ENCODE results near the gene COG5. TPM values are rescaled to one million over a fixed set of nuclear protein-coding genes. Genes with fewer than 3 reads are reported as not detected.

The COG5 gene
- total and polyA plus RNA-seq, 2 of the 8 experiments (the other 6 are each of a cell fraction or from before 2014, with no cell fraction given), result 10.5 to 28.1 TPM

DNA sequence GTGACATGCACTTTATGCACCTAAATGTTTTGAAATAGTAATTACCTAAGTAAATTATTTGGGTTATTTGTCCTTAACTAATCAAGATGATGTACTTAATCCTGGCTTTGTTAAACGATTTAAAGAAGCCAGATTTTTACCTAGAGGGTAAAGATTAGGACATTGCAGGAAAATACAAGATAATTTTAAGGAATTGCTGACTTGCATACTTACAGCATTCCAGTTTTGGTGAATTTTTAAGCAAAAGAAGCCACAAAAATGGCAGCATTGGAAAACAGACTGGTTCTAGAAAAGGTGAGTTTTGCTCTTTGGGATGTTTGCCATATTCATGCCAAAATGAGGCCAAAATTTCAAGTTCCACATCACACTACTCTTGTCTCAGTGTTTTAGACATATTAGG lies 49.7 kb upstream of the COG5 start:
- DNase-seq (ENCODE audit: low read depth in 1 of 2, low spot score in 2 of 2) (no peak), FAIRE-seq (no peak)
- Histone ChIP-seq H3K27ac (ENCODE audit: low read depth, low read length) (no peak overlapping the region), H3K14ac (ENCODE audit: insufficient read length) (no peak overlapping the region), H2AFZ (ENCODE audit: low read length) (no peak overlapping the region), H3K4ac (replicated peaks; ENCODE audit: insufficient read length, low read depth, low read length) (no peak overlapping the region), H3K4me2 (ENCODE audit: insufficient read depth in 1 of 2, low read depth in 2 of 2, low read length in 2 of 2) (no peak overlapping the region), H3K36me3 (ENCODE audit: control insufficient read depth in 2 of 4, insufficient read depth in 4 of 4, low read length in 3 of 4) (no peaks in the 10 kb centered on the region; a peak in 1 of 8 replicates), H3K9me3 (ENCODE audit: insufficient read depth in 2 of 2, low read depth in 1 of 2, low read length in 1 of 2) (no peaks in the 10 kb centered on the region), H3K4me3 (ENCODE audit: extremely low read depth in 1 of 4, insufficient read depth in 2 of 4, low read depth in 3 of 4, low read length in 4 of 4) (no peak overlapping the region), H2BK5ac (ENCODE audit: low read depth, low read length) (no peak overlapping the region), H4K91ac (replicated peaks; ENCODE audit: insufficient read length, low read length) (no peak overlapping the region), H3K9ac (replicated peaks in 1 of 4; ENCODE audit: extremely low read depth in 1 of 4, low read depth in 3 of 4, low read length in 3 of 4) (no peak overlapping the region), H3K79me2 (ENCODE audit: control insufficient read depth in 1 of 2, insufficient read depth in 2 of 2, low read length in 2 of 2) (no peaks in the 10 kb centered on the region), H2BK12ac (ENCODE audit: low read depth, low read length) (no peak overlapping the region), H3K4me1 (replicated peaks in 1 of 4; ENCODE audit: control insufficient read depth in 3 of 4, insufficient read depth in 4 of 4, low read length in 3 of 4) (no peaks in the 10 kb centered on the region), H3K23me2 (ENCODE audit: low read depth, low read length) (no peaks in the 10 kb centered on the region), H2BK15ac (ENCODE audit: low read length) (no peak overlapping the region), H2BK20ac (ENCODE audit: low read length) (no peak overlapping the region), H4K8ac (ENCODE audit: extremely low read depth, insufficient read depth, low read length) (no peak overlapping the region), H4K5ac (ENCODE audit: insufficient read length, low read depth, low read length) (no peak overlapping the region), H3K23ac (ENCODE audit: insufficient read length) (no peak overlapping the region), H4K20me1 (replicated peaks in 1 of 2; ENCODE audit: control insufficient read depth in 1 of 2, insufficient read depth in 2 of 2, low read length in 2 of 2) (no peaks in the 10 kb centered on the region), H3K27me3 (replicated peaks in 1 of 4; ENCODE audit: control insufficient read depth in 3 of 4, extremely low read depth in 1 of 4, insufficient read depth in 3 of 4, low read length in 3 of 4) (no peaks in the 10 kb centered on the region), H2BK120ac (replicated peaks; ENCODE audit: low read depth, low read length) (no peak overlapping the region), H3K56ac (replicated peaks; ENCODE audit: insufficient read length, low read depth, low read length) (no peak overlapping the region), H2AK5ac (ENCODE audit: low read depth, low read length) (no peak overlapping the region), H3K79me1 (ENCODE audit: low read depth, low read length) (no peaks in the 10 kb centered on the region), H3K18ac (ENCODE audit: extremely low read depth, low read length) (no peak overlapping the region)
- TF ChIP-seq SP2 (IDR thresholded peaks at IDR 0.05; ENCODE audit: low read length) (no peak), TBP (IDR thresholded peaks at IDR 0.05; ENCODE audit: low read depth, low read length) (no peak), RFX5 (IDR thresholded peaks at IDR 0.05; ENCODE audit: borderline replicate concordance, low read depth, low read length) (no peak), RAD21 (IDR thresholded peaks at IDR 0.05 in 1 of 2, conservative IDR thresholded peaks at IDR 0.05 in 1 of 2; ENCODE audit: low read depth in 2 of 2, low read length in 2 of 2) (no peak), SUZ12 (IDR thresholded peaks at IDR 0.05; ENCODE audit: low read length) (no peak), ASH2L (IDR thresholded peaks at IDR 0.05; ENCODE audit: low read length) (no peak), YY1 (IDR thresholded peaks at IDR 0.05; ENCODE audit: low read depth, low read length) (no peak), MAFK (IDR thresholded peaks at IDR 0.05; ENCODE audit: low read depth, low read length) (no peak), EGR1 (IDR thresholded peaks at IDR 0.05; ENCODE audit: borderline replicate concordance, low read depth, low read length) (no peak), BCL11A (IDR thresholded peaks at IDR 0.05; ENCODE audit: low read depth in 2 of 2, low read length in 2 of 2) (no peak), KDM1A (IDR thresholded peaks at IDR 0.05; ENCODE audit: borderline replicate concordance, low read length) (no peak)
- TF ChIP-seq, protein P1, sequence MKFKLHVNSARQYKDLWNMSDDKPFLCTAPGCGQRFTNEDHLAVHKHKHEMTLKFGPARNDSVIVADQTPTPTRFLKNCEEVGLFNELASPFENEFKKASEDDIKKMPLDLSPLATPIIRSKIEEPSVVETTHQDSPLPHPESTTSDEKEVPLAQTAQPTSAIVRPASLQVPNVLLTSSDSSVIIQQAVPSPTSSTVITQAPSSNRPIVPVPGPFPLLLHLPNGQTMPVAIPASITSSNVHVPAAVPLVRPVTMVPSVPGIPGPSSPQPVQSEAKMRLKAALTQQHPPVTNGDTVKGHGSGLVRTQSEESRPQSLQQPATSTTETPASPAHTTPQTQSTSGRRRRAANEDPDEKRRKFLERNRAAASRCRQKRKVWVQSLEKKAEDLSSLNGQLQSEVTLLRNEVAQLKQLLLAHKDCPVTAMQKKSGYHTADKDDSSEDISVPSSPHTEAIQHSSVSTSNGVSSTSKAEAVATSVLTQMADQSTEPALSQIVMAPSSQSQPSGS (IDR thresholded peaks at IDR 0.05; ENCODE audit: low read length), result no peak
- TF ChIP-seq, protein P2, sequence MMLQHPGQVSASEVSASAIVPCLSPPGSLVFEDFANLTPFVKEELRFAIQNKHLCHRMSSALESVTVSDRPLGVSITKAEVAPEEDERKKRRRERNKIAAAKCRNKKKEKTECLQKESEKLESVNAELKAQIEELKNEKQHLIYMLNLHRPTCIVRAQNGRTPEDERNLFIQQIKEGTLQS (IDR thresholded peaks at IDR 0.05; ENCODE audit: insufficient read depth, low read depth, low read length), result no peak
- whole genome bisulfite sequencing, 2 experiments (ENCODE audit: extremely low coverage in 1 of 2, insufficient coverage in 1 of 2, insufficient read length in 1 of 2, insufficient replicate concordance in 2 of 2, low coverage in 1 of 2, low lambda C conversion rate in 2 of 2, missing lambda C conversion rate in 1 of 2), result 74% methylated on average over 1 of the region's 1 CpG; no CpG with 5 or more reads in 1 of the 2 experiments
- POLR2A ChIA-PET (ENCODE audit: partially characterized antibody), result no interaction called here
- CTCF ChIA-PET (ENCODE audit: partially characterized antibody), result no interaction called here
